Right lobe of liver (tissue), 4 donors: ENCODE results near the gene PHTF2.

Experiments
- CTCF ChIP-seq, 4 donors: fragments of 200-600 bp in 3 of 4; fragments of 450-650 bp in 1 of 4; IDR thresholded peaks; one replicate each; pipeline versions ENCODE4 v1.5.1 to v1.8.0; 2016 to 2022; ENCODE audit warnings: antibody characterized with exemption in 4 of 4, mild to moderate bottlenecking in 2 of 4
- POLR2A ChIP-seq: fragments of 450-650 bp; IDR thresholded peaks from one replicate; pipeline ENCODE4 v1.6.1; 2017; ENCODE audit warnings: antibody characterized with exemption, mild to moderate bottlenecking
- donor health status: DM: no; HTN: no; CAD: no.
- donor health status: DM: no; HTN: no; CAD: no.
- donor health status: DM: no; HTN: yes; CAD: no.

GRCh38 chr7:78006063-78006755, 207.6 kb downstream of the PHTF2 start:
- TF ChIP-seq CTCF (IDR thresholded peaks at IDR 0.05) (no peak), POLR2A (no peak)
